ENCODE results near the gene DAW1.

The DAW1 gene

GRCh38 chr2:227848586-227848985 lies 22.8 kb upstream of the DAW1 start:
- TF ChIP-seq GABPA (IDR thresholded peaks at IDR 0.05; ENCODE audit: low read depth): no peak
- no peak for TF ChIP-seq SPI1 (IDR thresholded peaks at IDR 0.05; ENCODE audit: borderline replicate concordance, low read depth)
- no peak for TF ChIP-seq POLR2AphosphoS5 (IDR thresholded peaks at IDR 0.05; ENCODE audit: low read depth)
- no peak for TF ChIP-seq REST (IDR thresholded peaks at IDR 0.05; ENCODE audit: insufficient replicate concordance, low read depth)
- no peak for TF ChIP-seq CTCF (IDR thresholded peaks at IDR 0.05; ENCODE audit: insufficient read depth, low read length)
- no peaks in the 10 kb centered on the region for H3K27me3 ChIP-seq (ENCODE audit: insufficient read depth, poor library complexity, severe bottlenecking)
- DNase-seq (ENCODE audit: low read depth in 1 of 2, low spot score in 1 of 2): no peak
- no peak overlapping the region for H3K4me3 ChIP-seq (replicated peaks; ENCODE audit: insufficient read depth, low read length)
- no peak overlapping the region for H3K27ac ChIP-seq (replicated peaks)

GRCh38 chr2:227849906-227850305 lies 21.5 kb upstream of the DAW1 start:
- H3K27me3 ChIP-seq (ENCODE audit: insufficient read depth, poor library complexity, severe bottlenecking): no peaks in the 10 kb centered on the region
- no peak for TF ChIP-seq CTCF (IDR thresholded peaks at IDR 0.05; ENCODE audit: insufficient read depth, low read length)
- TF ChIP-seq REST (IDR thresholded peaks at IDR 0.05; ENCODE audit: insufficient replicate concordance, low read depth): no peak
- TF ChIP-seq GABPA (IDR thresholded peaks at IDR 0.05; ENCODE audit: low read depth): no peak
- no peak for TF ChIP-seq POLR2AphosphoS5 (IDR thresholded peaks at IDR 0.05; ENCODE audit: low read depth)
- TF ChIP-seq SPI1 (IDR thresholded peaks at IDR 0.05; ENCODE audit: borderline replicate concordance, low read depth): no peak
- no peak overlapping the region for H3K4me3 ChIP-seq (replicated peaks; ENCODE audit: insufficient read depth, low read length)
- DNase-seq (ENCODE audit: low read depth in 1 of 2, low spot score in 1 of 2): no peak
- no peak overlapping the region for H3K27ac ChIP-seq (replicated peaks)

- no peak for TF ChIP-seq SPI1 (IDR thresholded peaks at IDR 0.05; ENCODE audit: borderline replicate concordance, low read depth)
- no peak for TF ChIP-seq POLR2AphosphoS5 (IDR thresholded peaks at IDR 0.05; ENCODE audit: low read depth)
- TF ChIP-seq CTCF (IDR thresholded peaks at IDR 0.05; ENCODE audit: insufficient read depth, low read length): no peak
- TF ChIP-seq GABPA (IDR thresholded peaks at IDR 0.05; ENCODE audit: low read depth): no peak
- no peak for TF ChIP-seq REST (IDR thresholded peaks at IDR 0.05; ENCODE audit: insufficient replicate concordance, low read depth)
- Histone ChIP-seq H3K4me3 (replicated peaks; ENCODE audit: insufficient read depth, low read length) (no peak overlapping the region), H3K27ac (replicated peaks) (no peak overlapping the region), H3K27me3 (ENCODE audit: insufficient read depth, poor library complexity, severe bottlenecking) (no peaks in the 10 kb centered on the region)
- DNase-seq (ENCODE audit: low read depth in 1 of 2, low spot score in 1 of 2): no peak
Measured at GRCh38 chr2:227853204-227853629, 18.2 kb upstream of the DAW1 start.

All from HL-60 (cell line).